Measurements from ENCODE around the gene SIRT3.

Gene SIRT3

GRCh38 chr11:208917-209260, 27.3 kb downstream of the SIRT3 start:
- Histone ChIP-seq H3K23ac (ENCODE audit: low read length) (no peak overlapping the region), H4K91ac (ENCODE audit: low read depth, low read length) (peak overlapping the region; percentile 74)
- WGBS (ENCODE audit: extremely low coverage, insufficient coverage, insufficient read length): no CpG with 5 or more reads among the region's 26 CpGs

GRCh38 chr11:208181-208916, 27.8 kb downstream of the SIRT3 start:
- H3K14ac ChIP-seq (ENCODE audit: low read length): peak overlapping the region; percentile 89

More at GRCh38 chr11:208917-209260, 27.3 kb downstream of the SIRT3 start:
- Histone ChIP-seq H3K4ac (ENCODE audit: low read depth, low read length) (peak overlapping the region; percentile 93), H3K9ac (ENCODE audit: low read length) (peak overlapping the region; percentile 79), H3K18ac (ENCODE audit: low read length) (peak overlapping the region; percentile 83), H3K36me3 (ENCODE audit: control insufficient read depth in 1 of 2, insufficient read depth in 2 of 2, low read length in 2 of 2) (peaks cover 64% of the 10 kb centered on the region in 2 experiments), H3K4me3 (ENCODE audit: low read depth, low read length) (peak overlapping the region; percentile 94), H4K8ac (ENCODE audit: low read depth, low read length) (peak overlapping the region; percentile 75), H3K27me3 (ENCODE audit: insufficient read depth, low read length) (no peaks in the 10 kb centered on the region), H3K9me3 (ENCODE audit: insufficient read depth, low read depth, low read length) (no peaks in the 10 kb centered on the region), H2BK5ac (ENCODE audit: low read depth, low read length, poor library complexity) (peak overlapping the region; percentile 90), H2BK12ac (ENCODE audit: low read length) (no peak overlapping the region), H4K12ac (ENCODE audit: low read depth, low read length) (peak overlapping the region; percentile 68), H2AK5ac (ENCODE audit: low read length) (peak overlapping the region; percentile 82), H3K4me2 (ENCODE audit: low read length) (peak overlapping the region; percentile 92), H2BK120ac (ENCODE audit: insufficient read depth, low read length, poor library complexity) (peak overlapping the region; percentile 44), H3K79me1 (ENCODE audit: low read length) (peaks cover 24% of the 10 kb centered on the region), H3K4me1 (ENCODE audit: control insufficient read depth in 1 of 2, insufficient read depth in 2 of 2, low read length in 2 of 2) (peaks cover 24 to 38% of the 10 kb centered on the region in 2 experiments), H3K27ac (ENCODE audit: low read depth, low read length) (peak overlapping the region; percentile 48), H2AFZ (ENCODE audit: insufficient read depth, low read length, poor library complexity) (no peak overlapping the region), H3K14ac (ENCODE audit: low read length) (peak overlapping the region; percentile 81), H3K79me2 (ENCODE audit: control insufficient read depth, insufficient read depth, low read length, poor library complexity) (peaks cover 37% of the 10 kb centered on the region)
- DNase-seq: peak in 1 of 2 donors; percentile 35

GRCh38 chr11:207863-208180, 28.3 kb downstream of the SIRT3 start:
- Histone ChIP-seq H2BK120ac (ENCODE audit: insufficient read depth, low read length, poor library complexity) (peak overlapping the region; percentile 75), H3K27me3 (ENCODE audit: insufficient read depth, low read length) (no peaks in the 10 kb centered on the region), H4K91ac (ENCODE audit: low read depth, low read length) (peak overlapping the region; percentile 91), H3K23ac (ENCODE audit: low read length) (no peak overlapping the region), H2BK12ac (ENCODE audit: low read length) (no peak overlapping the region), H3K18ac (ENCODE audit: low read length) (peak overlapping the region; percentile 92), H3K4me3 (ENCODE audit: low read depth, low read length) (peak overlapping the region; percentile 94), H3K36me3 (ENCODE audit: control insufficient read depth in 1 of 2, insufficient read depth in 2 of 2, low read length in 2 of 2) (peaks cover 62 to 67% of the 10 kb centered on the region in 2 experiments), H3K4me1 (ENCODE audit: control insufficient read depth in 1 of 2, insufficient read depth in 2 of 2, low read length in 2 of 2) (peaks cover 24 to 35% of the 10 kb centered on the region in 2 experiments), H3K4me2 (ENCODE audit: low read length) (peak overlapping the region; percentile 92), H4K8ac (ENCODE audit: low read depth, low read length) (peak overlapping the region; percentile 94), H3K27ac (ENCODE audit: low read depth, low read length) (peak overlapping the region; percentile 99), H2AK5ac (ENCODE audit: low read length) (peak overlapping the region; percentile 42), H3K79me2 (ENCODE audit: control insufficient read depth, insufficient read depth, low read length, poor library complexity) (peaks cover 37% of the 10 kb centered on the region), H3K4ac (ENCODE audit: low read depth, low read length) (peak overlapping the region; percentile 94), H4K12ac (ENCODE audit: low read depth, low read length) (peak overlapping the region; percentile 75), H3K9me3 (ENCODE audit: insufficient read depth, low read depth, low read length) (no peaks in the 10 kb centered on the region), H3K9ac (ENCODE audit: low read length) (peak overlapping the region; percentile 93), H3K14ac (ENCODE audit: low read length) (peak overlapping the region; percentile 89), H3K79me1 (ENCODE audit: low read length) (peaks cover 24% of the 10 kb centered on the region), H2AFZ (ENCODE audit: insufficient read depth, low read length, poor library complexity) (peak overlapping the region; percentile 12), H2BK5ac (ENCODE audit: low read depth, low read length, poor library complexity) (peak overlapping the region; percentile 90)
- no CpG with 5 or more reads among the region's 27 CpGs for WGBS (ENCODE audit: extremely low coverage, insufficient coverage, insufficient read length)
- peak in 1 of 2 donors; percentile 59 for DNase-seq

More at GRCh38 chr11:208181-208916, 27.8 kb downstream of the SIRT3 start:
- H4K12ac ChIP-seq (ENCODE audit: low read depth, low read length): peak overlapping the region; percentile 75
- peak overlapping the region; percentile 90 for H2BK5ac ChIP-seq (ENCODE audit: low read depth, low read length, poor library complexity)
- H3K4me3 ChIP-seq (ENCODE audit: low read depth, low read length): peak overlapping the region; percentile 94
- H4K91ac ChIP-seq (ENCODE audit: low read depth, low read length): peak overlapping the region; percentile 91
- H3K27ac ChIP-seq (ENCODE audit: low read depth, low read length): peak overlapping the region; percentile 99
- H3K79me2 ChIP-seq (ENCODE audit: control insufficient read depth, insufficient read depth, low read length, poor library complexity): peaks cover 37% of the 10 kb centered on the region
- H2BK12ac ChIP-seq (ENCODE audit: low read length): peak overlapping the region; percentile 13
- H2BK120ac ChIP-seq (ENCODE audit: insufficient read depth, low read length, poor library complexity): peak overlapping the region; percentile 75
- H3K4me2 ChIP-seq (ENCODE audit: low read length): peak overlapping the region; percentile 92
- H4K8ac ChIP-seq (ENCODE audit: low read depth, low read length): peak overlapping the region; percentile 94
- no peaks in the 10 kb centered on the region for H3K27me3 ChIP-seq (ENCODE audit: insufficient read depth, low read length)
- H3K18ac ChIP-seq (ENCODE audit: low read length): peak overlapping the region; percentile 92
- H3K79me1 ChIP-seq (ENCODE audit: low read length): peaks cover 24% of the 10 kb centered on the region
- peak overlapping the region; percentile 93 for H3K9ac ChIP-seq (ENCODE audit: low read length)
- peak overlapping the region; percentile 94 for H3K4ac ChIP-seq (ENCODE audit: low read depth, low read length)
- H3K36me3 ChIP-seq (ENCODE audit: control insufficient read depth in 1 of 2, insufficient read depth in 2 of 2, low read length in 2 of 2): peaks cover 64 to 67% of the 10 kb centered on the region in 2 experiments
- peak; percentile 69 to 79 for DNase-seq
- no CpG with 5 or more reads among the region's 57 CpGs for WGBS (ENCODE audit: extremely low coverage, insufficient coverage, insufficient read length)
- no peak overlapping the region for H3K23ac ChIP-seq (ENCODE audit: low read length)
- H3K9me3 ChIP-seq (ENCODE audit: insufficient read depth, low read depth, low read length): no peaks in the 10 kb centered on the region
- peaks cover 24 to 38% of the 10 kb centered on the region in 2 experiments for H3K4me1 ChIP-seq (ENCODE audit: control insufficient read depth in 1 of 2, insufficient read depth in 2 of 2, low read length in 2 of 2)
- H2AK5ac ChIP-seq (ENCODE audit: low read length): peak overlapping the region; percentile 42
- H2AFZ ChIP-seq (ENCODE audit: insufficient read depth, low read length, poor library complexity): peak overlapping the region; percentile 12

GRCh38 chr11:207208-207862, 28.8 kb downstream of the SIRT3 start, which contains the start of the genes BET1L and RIC8A:
BET1L (minus strand) TSS chr11:207399; CDS start chr11:207321, 78 bp downstream.
RIC8A (plus strand) TSS chr11:207708; CDS start chr11:208855, 1,147 bp downstream.
- H3K4ac ChIP-seq (ENCODE audit: low read depth, low read length): peak within 1 kb of the TSS; percentile 99
- no peaks in the 10 kb centered on the region for H3K27me3 ChIP-seq (ENCODE audit: insufficient read depth, low read length)
- no CpG with 5 or more reads among the region's 63 CpGs for WGBS (ENCODE audit: extremely low coverage, insufficient coverage, insufficient read length)

More at GRCh38 chr11:207208-207862, 28.8 kb downstream of the SIRT3 start, which contains the start of the genes BET1L and RIC8A:
- Histone ChIP-seq H2AK5ac (ENCODE audit: low read length) (peak within 1 kb of the TSS; percentile 93), H3K27ac (ENCODE audit: low read depth, low read length) (peak within 1 kb of the TSS; percentile 99), H3K9ac (ENCODE audit: low read length) (peak within 1 kb of the TSS; percentile 98), H3K79me2 (ENCODE audit: control insufficient read depth, insufficient read depth, low read length, poor library complexity) (peaks cover 37% of the 10 kb centered on the region), H2BK5ac (ENCODE audit: low read depth, low read length, poor library complexity) (peak within 1 kb of the TSS; percentile 90), H3K4me2 (ENCODE audit: low read length) (peak within 1 kb of the TSS; percentile 92), H3K36me3 (ENCODE audit: control insufficient read depth in 1 of 2, insufficient read depth in 2 of 2, low read length in 2 of 2) (peaks cover 58 to 62% of the 10 kb centered on the region in 2 experiments), H2BK120ac (ENCODE audit: insufficient read depth, low read length, poor library complexity) (peak within 1 kb of the TSS; percentile 87), H3K18ac (ENCODE audit: low read length) (peak within 1 kb of the TSS; percentile 96), H4K12ac (ENCODE audit: low read depth, low read length) (peak within 1 kb of the TSS; percentile 85), H3K4me3 (ENCODE audit: low read depth, low read length) (peak within 1 kb of the TSS; percentile 97), H2BK12ac (ENCODE audit: low read length) (peak within 1 kb of the TSS; percentile 13), H3K9me3 (ENCODE audit: insufficient read depth, low read depth, low read length) (no peaks in the 10 kb centered on the region), H4K8ac (ENCODE audit: low read depth, low read length) (peak within 1 kb of the TSS; percentile 94), H3K23ac (ENCODE audit: low read length) (no peak within 1 kb of the TSS), H3K14ac (ENCODE audit: low read length) (peak within 1 kb of the TSS; percentile 98), H3K4me1 (ENCODE audit: control insufficient read depth in 1 of 2, insufficient read depth in 2 of 2, low read length in 2 of 2) (peaks cover 20 to 33% of the 10 kb centered on the region in 2 experiments), H4K91ac (ENCODE audit: low read depth, low read length) (peak within 1 kb of the TSS; percentile 98), H3K79me1 (ENCODE audit: low read length) (peaks cover 24% of the 10 kb centered on the region), H2AFZ (ENCODE audit: insufficient read depth, low read length, poor library complexity) (peak within 1 kb of the TSS; percentile 75)
- DNase-seq: peak; percentile 98 to 99
